Neural cell (in vitro differentiated cells): ENCODE measurements around the gene HPCA. TPM values are rescaled to one million over a fixed set of nuclear protein-coding genes. Genes with fewer than 3 reads are reported as not detected.

Experiments used
- H2AFZ ChIP-seq: fragments of 200-600, 300-800 bp; sonication (generic), shearing (Covaris generic); 2 replicates; pipeline ENCODE4 v1.6.0; 2014; ENCODE audit warnings: low read depth, mild to moderate bottlenecking, antibody characterized with exemption, low read length, moderate library complexity
- H3F3A ChIP-seq: fragments of 200-600 bp; shearing (Covaris generic); 2 replicates; pipeline ENCODE4 v1.6.1; 2016; ENCODE audit warnings: mild to moderate bottlenecking, moderate library complexity, mixed read lengths, antibody characterized with exemption, low read length; ENCODE audit not compliant: insufficient read depth, poor library complexity, severe bottlenecking
- H3K27ac ChIP-seq: fragments of 200-600, 300-800 bp; sonication (generic), shearing (Covaris generic); 2 replicates; pipeline ENCODE4 v1.5.1; 2014; ENCODE audit warnings: mild to moderate bottlenecking, low read length, moderate library complexity
- H3K27me3 ChIP-seq: fragments of 300-800, 200-600 bp; sonication (generic), shearing (Covaris generic); 2 replicates; pipeline ENCODE4 v1.6.0; 2014; ENCODE audit warnings: mild to moderate bottlenecking, low read depth, low read length, moderate library complexity; ENCODE audit not compliant: insufficient read depth
- H3K36me3 ChIP-seq: fragments of 300-800, 200-600 bp; sonication (generic), shearing (Covaris generic); 2 replicates; pipeline ENCODE4 v1.5.1; 2014; ENCODE audit warnings: mild to moderate bottlenecking, antibody characterized with exemption, low read length, moderate library complexity; ENCODE audit not compliant: insufficient read depth
- H3K4me2 ChIP-seq: fragments of 300-800, 200-600 bp; sonication (generic), shearing (Covaris generic); 2 replicates; pipeline ENCODE4 v1.6.0; 2014; ENCODE audit warnings: mild to moderate bottlenecking, low read length
- H3K4me3 ChIP-seq: fragments of 300-800, 200-600 bp; sonication (generic), shearing (Covaris generic); 2 replicates; pipeline ENCODE4 v1.5.1; 2014; ENCODE audit warnings: mild to moderate bottlenecking, low read length, moderate library complexity
- H3K79me2 ChIP-seq: fragments of 200-600 bp; shearing (Covaris generic); replicated peaks from 2 replicates; pipeline ENCODE4 v1.6.0; 2014; ENCODE audit warnings: mild to moderate bottlenecking, low read length, moderate library complexity; ENCODE audit not compliant: insufficient read depth
- H3K9ac ChIP-seq: fragments of 300-800, 200-600 bp; sonication (generic), shearing (Covaris generic); 2 replicates; pipeline ENCODE4 v1.6.1; 2016; ENCODE audit warnings: mild to moderate bottlenecking, low read length, mixed read lengths
- H3K9me2 ChIP-seq: fragments of 200-600 bp; shearing (Covaris generic); 2 replicates; pipeline ENCODE4 v1.6.1; 2016; ENCODE audit warnings: mild to moderate bottlenecking, low read length, mixed read lengths; ENCODE audit not compliant: insufficient read depth
- H3K9me3 ChIP-seq: fragments of 200-600, 300-800 bp; sonication (generic), shearing (Covaris generic); 2 replicates; pipeline ENCODE4 v1.6.1; 2016; ENCODE audit warnings: mild to moderate bottlenecking, mixed run types, low read length, moderate library complexity, mixed read lengths
- H4K20me1 ChIP-seq: fragments of 200-600 bp; shearing (Covaris generic); 2 replicates; pipeline ENCODE4 v1.6.1; 2016; ENCODE audit warnings: mild to moderate bottlenecking, mixed run types; ENCODE audit not compliant: insufficient read depth
- EP300 ChIP-seq: fragments of 450-650 bp; conservative IDR thresholded peaks from 2 replicates; pipeline ENCODE4 v1.6.1; 2014; ENCODE audit warnings: antibody characterized with exemption, mild to moderate bottlenecking, moderate library complexity; ENCODE audit not compliant: poor library complexity, severe bottlenecking
- EZH2 ChIP-seq: fragments of 200-600, 300-800 bp; shearing (Covaris generic), sonication (generic); IDR thresholded peaks from 2 replicates; pipeline ENCODE4 v1.6.1; 2014; ENCODE audit warnings: antibody characterized with exemption, low read length, borderline replicate concordance, mild to moderate bottlenecking; ENCODE audit not compliant: insufficient read depth, poor library complexity, severe bottlenecking
- MXI1 ChIP-seq: fragments of 450-650 bp; conservative IDR thresholded peaks from 2 replicates; pipeline ENCODE4 v1.6.1; 2014; ENCODE audit warnings: antibody characterized with exemption, mild to moderate bottlenecking; ENCODE audit not compliant: poor library complexity, severe bottlenecking
- POLR2AphosphoS5 ChIP-seq: IDR thresholded peaks from 2 replicates; pipeline ENCODE4 v1.6.1; 2012
- RAD21 ChIP-seq: fragments of 450-650 bp; conservative IDR thresholded peaks from 2 replicates; pipeline ENCODE4 v1.6.1; 2014; ENCODE audit warnings: antibody characterized with exemption, mild to moderate bottlenecking, moderate library complexity
- SMC3 ChIP-seq: fragments of 450-650 bp; conservative IDR thresholded peaks from 2 replicates; pipeline ENCODE4 v1.6.1; 2014; ENCODE audit warnings: antibody characterized with exemption, mild to moderate bottlenecking, moderate library complexity; ENCODE audit not compliant: poor library complexity
- TAF1 ChIP-seq: IDR thresholded peaks from 2 replicates; pipeline ENCODE4 v1.6.1; 2012; ENCODE audit warnings: low read depth
- polyA minus RNA-seq: library from RNA; depleted of rRNA, polyadenylated mRNA; stranded (reverse); fragments of >200 nt; gene quantifications from 2 replicates; pipeline ENCODE4 v1.2.3, GENCODE V29; 2014
- polyA plus RNA-seq: library from polyadenylated mRNA; depleted of rRNA; stranded (reverse); fragments of >200 nt; gene quantifications from 2 replicates; pipeline ENCODE4 v1.2.3, GENCODE V29; 2014
- TF ChIP-seq, protein P1 (sequence below): fragments of 450-650 bp; IDR thresholded peaks from 2 replicates; pipeline ENCODE4 v1.5.1; 2014; ENCODE audit warnings: antibody characterized with exemption, mild to moderate bottlenecking, moderate library complexity; ENCODE audit not compliant: poor library complexity, severe bottlenecking
- TF ChIP-seq, protein P2 (sequence below): IDR thresholded peaks from 2 replicates; pipeline ENCODE4 v1.6.1; 2012; ENCODE audit warnings: borderline replicate concordance

Gene HPCA
- 1.9 TPM in 1 of 2 replicates, not detected in the other for polyA plus RNA-seq
- 1.2 TPM in 1 of 2 replicates, not detected in the other for polyA minus RNA-seq

DNA sequence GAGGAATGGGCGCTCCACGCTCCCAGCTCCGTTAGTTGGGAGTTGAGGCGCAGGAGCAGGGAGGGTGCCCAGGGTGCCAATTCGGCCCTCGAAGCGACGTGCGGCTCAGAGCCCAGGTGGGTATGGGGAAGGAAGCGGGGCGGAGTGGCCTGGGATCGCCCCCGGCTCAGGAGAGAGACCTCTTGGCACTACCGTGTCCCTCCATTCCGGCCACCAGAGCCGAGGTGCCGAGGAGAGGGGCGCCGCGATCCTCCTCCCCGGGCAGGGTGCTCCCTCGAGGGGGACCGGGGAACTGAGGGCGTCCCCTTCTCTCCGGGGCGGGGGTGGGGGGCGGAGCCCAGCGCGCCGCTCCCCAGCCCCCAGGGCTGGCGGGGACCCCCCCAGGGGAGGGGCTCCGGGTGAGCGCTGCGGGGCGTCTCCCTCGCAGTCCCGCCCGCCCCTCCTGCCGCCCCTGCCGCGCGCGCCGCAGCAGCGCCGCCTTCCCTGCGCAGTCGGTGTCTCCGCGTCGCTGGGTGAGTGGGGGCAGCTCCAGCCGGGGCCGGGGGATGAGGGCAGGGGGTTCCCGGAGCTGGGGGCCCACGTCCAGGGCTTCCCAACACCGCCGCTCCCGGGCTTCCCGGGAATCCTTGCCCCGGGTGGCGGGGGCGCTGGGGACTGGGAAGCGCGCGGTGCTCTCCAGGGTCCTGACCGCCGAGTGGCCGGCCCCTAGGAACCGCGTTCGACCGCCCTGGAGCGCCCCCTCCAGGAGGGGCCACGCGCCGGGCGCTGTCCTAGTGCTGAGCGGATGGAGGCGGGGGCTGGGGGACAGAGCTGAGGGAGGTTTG is at the start of gene HPCA:
Gene HPCA, plus strand, starts transcription at position 488 of the 824 bp plus-strand sequence. CDS start 2,408 bp downstream, outside the sequence.
- peaks cover 30% of the 10 kb centered on the region for H3K27me3 ChIP-seq
- no peaks in the 10 kb centered on the region for H3K9me3 ChIP-seq
- no peaks in the 10 kb centered on the region for H4K20me1 ChIP-seq
- no peaks in the 10 kb centered on the region for H3K36me3 ChIP-seq
- H2AFZ ChIP-seq, result no peak within 1 kb of the TSS
- H3K4me2 ChIP-seq, result no peak within 1 kb of the TSS
- peak within 1 kb of the TSS; percentile 34 for H3K9ac ChIP-seq
- H3K79me2 ChIP-seq, result no peaks in the 10 kb centered on the region
- TF ChIP-seq TAF1, result no peak
- TF ChIP-seq, protein P1, sequence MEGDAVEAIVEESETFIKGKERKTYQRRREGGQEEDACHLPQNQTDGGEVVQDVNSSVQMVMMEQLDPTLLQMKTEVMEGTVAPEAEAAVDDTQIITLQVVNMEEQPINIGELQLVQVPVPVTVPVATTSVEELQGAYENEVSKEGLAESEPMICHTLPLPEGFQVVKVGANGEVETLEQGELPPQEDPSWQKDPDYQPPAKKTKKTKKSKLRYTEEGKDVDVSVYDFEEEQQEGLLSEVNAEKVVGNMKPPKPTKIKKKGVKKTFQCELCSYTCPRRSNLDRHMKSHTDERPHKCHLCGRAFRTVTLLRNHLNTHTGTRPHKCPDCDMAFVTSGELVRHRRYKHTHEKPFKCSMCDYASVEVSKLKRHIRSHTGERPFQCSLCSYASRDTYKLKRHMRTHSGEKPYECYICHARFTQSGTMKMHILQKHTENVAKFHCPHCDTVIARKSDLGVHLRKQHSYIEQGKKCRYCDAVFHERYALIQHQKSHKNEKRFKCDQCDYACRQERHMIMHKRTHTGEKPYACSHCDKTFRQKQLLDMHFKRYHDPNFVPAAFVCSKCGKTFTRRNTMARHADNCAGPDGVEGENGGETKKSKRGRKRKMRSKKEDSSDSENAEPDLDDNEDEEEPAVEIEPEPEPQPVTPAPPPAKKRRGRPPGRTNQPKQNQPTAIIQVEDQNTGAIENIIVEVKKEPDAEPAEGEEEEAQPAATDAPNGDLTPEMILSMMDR, result peak; percentile 35
- TF ChIP-seq, protein P2, sequence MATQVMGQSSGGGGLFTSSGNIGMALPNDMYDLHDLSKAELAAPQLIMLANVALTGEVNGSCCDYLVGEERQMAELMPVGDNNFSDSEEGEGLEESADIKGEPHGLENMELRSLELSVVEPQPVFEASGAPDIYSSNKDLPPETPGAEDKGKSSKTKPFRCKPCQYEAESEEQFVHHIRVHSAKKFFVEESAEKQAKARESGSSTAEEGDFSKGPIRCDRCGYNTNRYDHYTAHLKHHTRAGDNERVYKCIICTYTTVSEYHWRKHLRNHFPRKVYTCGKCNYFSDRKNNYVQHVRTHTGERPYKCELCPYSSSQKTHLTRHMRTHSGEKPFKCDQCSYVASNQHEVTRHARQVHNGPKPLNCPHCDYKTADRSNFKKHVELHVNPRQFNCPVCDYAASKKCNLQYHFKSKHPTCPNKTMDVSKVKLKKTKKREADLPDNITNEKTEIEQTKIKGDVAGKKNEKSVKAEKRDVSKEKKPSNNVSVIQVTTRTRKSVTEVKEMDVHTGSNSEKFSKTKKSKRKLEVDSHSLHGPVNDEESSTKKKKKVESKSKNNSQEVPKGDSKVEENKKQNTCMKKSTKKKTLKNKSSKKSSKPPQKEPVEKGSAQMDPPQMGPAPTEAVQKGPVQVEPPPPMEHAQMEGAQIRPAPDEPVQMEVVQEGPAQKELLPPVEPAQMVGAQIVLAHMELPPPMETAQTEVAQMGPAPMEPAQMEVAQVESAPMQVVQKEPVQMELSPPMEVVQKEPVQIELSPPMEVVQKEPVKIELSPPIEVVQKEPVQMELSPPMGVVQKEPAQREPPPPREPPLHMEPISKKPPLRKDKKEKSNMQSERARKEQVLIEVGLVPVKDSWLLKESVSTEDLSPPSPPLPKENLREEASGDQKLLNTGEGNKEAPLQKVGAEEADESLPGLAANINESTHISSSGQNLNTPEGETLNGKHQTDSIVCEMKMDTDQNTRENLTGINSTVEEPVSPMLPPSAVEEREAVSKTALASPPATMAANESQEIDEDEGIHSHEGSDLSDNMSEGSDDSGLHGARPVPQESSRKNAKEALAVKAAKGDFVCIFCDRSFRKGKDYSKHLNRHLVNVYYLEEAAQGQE, result peak; percentile 60
- no peak for TF ChIP-seq SMC3
- H3F3A ChIP-seq, result no peaks in the 10 kb centered on the region
- H3K4me3 ChIP-seq, result peak within 1 kb of the TSS; percentile 62
- H3K9me2 ChIP-seq, result no peaks in the 10 kb centered on the region
- no peak within 1 kb of the TSS for H3K27ac ChIP-seq

DNA sequence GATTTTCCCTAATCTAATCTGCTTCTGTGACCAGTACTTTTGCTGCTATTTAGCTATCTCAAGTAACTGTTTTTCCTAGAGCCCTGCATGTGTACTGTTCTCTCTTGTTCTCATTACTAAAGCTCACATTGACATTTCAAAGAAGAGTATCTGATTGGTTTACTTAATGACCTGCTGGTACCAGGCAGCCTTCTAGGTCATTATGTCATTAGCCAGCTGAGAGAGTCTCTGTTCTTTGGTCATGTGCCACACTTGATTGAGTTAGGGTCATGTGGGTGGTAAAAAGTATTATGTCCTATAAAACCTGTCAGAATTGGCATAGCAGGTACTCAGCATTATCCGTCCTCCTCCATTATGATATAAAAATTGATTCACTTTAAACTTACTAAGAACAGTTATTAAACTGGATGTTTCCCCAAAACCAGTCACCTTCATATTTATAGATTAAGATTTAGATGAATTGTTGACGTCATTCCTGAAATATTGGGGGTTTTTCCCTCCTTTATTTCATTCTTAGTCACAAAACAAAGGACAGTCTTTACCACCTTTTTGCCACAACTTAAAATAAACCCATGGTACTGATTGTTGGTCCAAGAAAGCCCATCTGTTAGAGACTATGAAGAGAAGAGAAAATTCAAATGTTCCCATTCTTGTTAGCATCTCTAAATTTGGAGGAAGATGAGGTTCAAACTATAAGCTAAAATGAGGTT is 37.8 kb upstream of the HPCA start:
- Histone ChIP-seq H3K9me2 (no peaks in the 10 kb centered on the region), H3K4me2 (no peak overlapping the region), H3K27me3 (no peaks in the 10 kb centered on the region), H3K9me3 (no peaks in the 10 kb centered on the region), H3F3A (no peaks in the 10 kb centered on the region), H3K9ac (no peak overlapping the region), H3K27ac (no peak overlapping the region), H4K20me1 (no peaks in the 10 kb centered on the region), H2AFZ (no peak overlapping the region), H3K4me3 (no peak overlapping the region), H3K36me3 (no peaks in the 10 kb centered on the region), H3K79me2 (no peaks in the 10 kb centered on the region)
- no peak for TF ChIP-seq MXI1
- TF ChIP-seq, protein P1, result no peak
- TF ChIP-seq EZH2, result no peak
- no peak for TF ChIP-seq POLR2AphosphoS5
- no peak for TF ChIP-seq EP300
- TF ChIP-seq, protein P2, result no peak
- no peak for TF ChIP-seq TAF1
- no peak for TF ChIP-seq SMC3
- TF ChIP-seq RAD21, result no peak
